ENCODE measurements around the gene FBXW7. TPM values are rescaled to one million over a fixed set of nuclear protein-coding genes. Genes with fewer than 3 reads are reported as not detected.

The FBXW7 gene
- total RNA-seq, 2 donors from 2014 or later: 34.5 to 40.5 TPM

GRCh38 chr4:152499344-152499743 is 36.5 kb downstream of the FBXW7 start:
- 52 to 62% methylated on average over 2 of the region's 2 CpGs for WGBS, 2 donors
- no peak overlapping the region for H3K27ac ChIP-seq
- TF ChIP-seq POLR2A (IDR thresholded peaks at IDR 0.05): no peak
- TF ChIP-seq, protein P1, sequence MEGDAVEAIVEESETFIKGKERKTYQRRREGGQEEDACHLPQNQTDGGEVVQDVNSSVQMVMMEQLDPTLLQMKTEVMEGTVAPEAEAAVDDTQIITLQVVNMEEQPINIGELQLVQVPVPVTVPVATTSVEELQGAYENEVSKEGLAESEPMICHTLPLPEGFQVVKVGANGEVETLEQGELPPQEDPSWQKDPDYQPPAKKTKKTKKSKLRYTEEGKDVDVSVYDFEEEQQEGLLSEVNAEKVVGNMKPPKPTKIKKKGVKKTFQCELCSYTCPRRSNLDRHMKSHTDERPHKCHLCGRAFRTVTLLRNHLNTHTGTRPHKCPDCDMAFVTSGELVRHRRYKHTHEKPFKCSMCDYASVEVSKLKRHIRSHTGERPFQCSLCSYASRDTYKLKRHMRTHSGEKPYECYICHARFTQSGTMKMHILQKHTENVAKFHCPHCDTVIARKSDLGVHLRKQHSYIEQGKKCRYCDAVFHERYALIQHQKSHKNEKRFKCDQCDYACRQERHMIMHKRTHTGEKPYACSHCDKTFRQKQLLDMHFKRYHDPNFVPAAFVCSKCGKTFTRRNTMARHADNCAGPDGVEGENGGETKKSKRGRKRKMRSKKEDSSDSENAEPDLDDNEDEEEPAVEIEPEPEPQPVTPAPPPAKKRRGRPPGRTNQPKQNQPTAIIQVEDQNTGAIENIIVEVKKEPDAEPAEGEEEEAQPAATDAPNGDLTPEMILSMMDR (IDR thresholded peaks at IDR 0.05): no peak
- H3K4me1 ChIP-seq: peaks cover 14% of the 10 kb centered on the region
- no peak for DNase-seq
- H3K36me3 ChIP-seq (replicated peaks in 1 of 2; ENCODE audit: insufficient read depth in 1 of 2, low read depth in 2 of 2): no peaks in the 10 kb centered on the region
- H3K4me3 ChIP-seq: no peak overlapping the region
- no peaks in the 10 kb centered on the region for H3K9me3 ChIP-seq
- no peaks in the 10 kb centered on the region for H3K27me3 ChIP-seq
- intact Hi-C loops (cut with DNase I): no loop called here
- ATAC-seq: no peak

GRCh38 chr4:152494020-152494419 is 41.9 kb downstream of the FBXW7 start:
- TF ChIP-seq, protein P1 (IDR thresholded peaks at IDR 0.05): no peak
- TF ChIP-seq POLR2A (IDR thresholded peaks at IDR 0.05): no peak
- H3K4me1 ChIP-seq: peaks cover 18% of the 10 kb centered on the region
- intact Hi-C loops (cut with DNase I): no loop called here
- H3K27ac ChIP-seq: no peak overlapping the region
- 86 to 92% methylated on average over 3 of the region's 3 CpGs for WGBS, 2 donors
- no peak overlapping the region for H3K4me3 ChIP-seq
- H3K36me3 ChIP-seq (replicated peaks in 1 of 2; ENCODE audit: insufficient read depth in 1 of 2, low read depth in 2 of 2): no peaks in the 10 kb centered on the region
- no peak for ATAC-seq
- DNase-seq: no peak
- no peaks in the 10 kb centered on the region for H3K9me3 ChIP-seq
- no peaks in the 10 kb centered on the region for H3K27me3 ChIP-seq

DNA sequence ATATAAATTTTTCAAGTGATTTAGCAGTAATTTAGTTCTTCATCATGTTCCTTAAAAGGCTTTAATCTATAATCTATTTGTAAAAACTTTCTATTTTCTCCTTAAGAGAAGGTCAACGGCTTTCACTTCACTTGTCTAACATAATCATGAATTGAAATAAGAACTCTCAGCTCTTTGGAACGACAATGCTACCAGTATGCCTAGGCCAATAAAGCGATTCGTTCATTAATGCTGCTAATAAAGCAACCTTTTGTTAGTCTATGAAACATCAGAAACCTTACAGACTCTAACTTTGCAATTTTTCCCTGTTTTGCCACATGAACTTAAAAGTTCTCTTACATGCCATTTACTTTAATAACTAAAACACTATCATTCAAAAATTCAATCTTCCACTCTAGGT is 47.6 kb downstream of the FBXW7 start:
- Histone ChIP-seq H3K4me3 (no peak overlapping the region), H3K36me3 (replicated peaks in 1 of 2; ENCODE audit: insufficient read depth in 1 of 2, low read depth in 2 of 2) (no peaks in the 10 kb centered on the region), H3K27me3 (no peaks in the 10 kb centered on the region), H3K9me3 (no peaks in the 10 kb centered on the region), H3K4me1 (peaks cover 26% of the 10 kb centered on the region), H3K27ac (no peak overlapping the region)
- DNase-seq: no peak
- TF ChIP-seq, protein P1 (IDR thresholded peaks at IDR 0.05): no peak
- TF ChIP-seq POLR2A (IDR thresholded peaks at IDR 0.05): no peak
- ATAC-seq: no peak
- intact Hi-C loops (cut with DNase I): no loop called here
- 88% methylated on average over 4 of the region's 4 CpGs for WGBS, 2 donors

- DNase-seq (no peak), ATAC-seq (peak; percentile 42)
- Histone ChIP-seq H3K36me3 (replicated peaks in 1 of 2; ENCODE audit: insufficient read depth in 1 of 2, low read depth in 2 of 2) (no peaks in the 10 kb centered on the region), H3K4me3 (no peak overlapping the region), H3K27me3 (no peaks in the 10 kb centered on the region), H3K4me1 (peaks cover 26% of the 10 kb centered on the region), H3K9me3 (no peaks in the 10 kb centered on the region), H3K27ac (peak overlapping the region in 1 of 4 donors; percentile 61)
- 46 to 47% methylated on average over 7 of the region's 7 CpGs for WGBS, 2 donors
- intact Hi-C loops (cut with DNase I): no loop called here
- TF ChIP-seq POLR2A (IDR thresholded peaks at IDR 0.05): no peak
- TF ChIP-seq, protein P1 (IDR thresholded peaks at IDR 0.05): no peak
Observed at GRCh38 chr4:152486429-152487389, 49.2 kb downstream of the FBXW7 start.

All from body of pancreas (tissue), 4 donors.